ENCODE data around the gene RFFL.

RFFL gene

GRCh38 chr17:34961093-34961911 is 102.2 kb downstream of the RFFL start, which contains the start of the genes CCT6B and ZNF830:
Gene CCT6B (minus strand): TSS chr17:34961460. CDS start chr17:34961393, 67 bp downstream.
Gene ZNF830 (plus strand): TSS chr17:34961540. CDS start chr17:34961567, 27 bp downstream.
- FAIRE-seq = peak; percentile 87

- no peak for FAIRE-seq
These were observed 105.1 kb downstream of the RFFL start for GRCh38 chr17:34958438-34958837.

Data from G401.6 (cell line).